NOMO-1 (cell line): ENCODE results near the gene EPO.

Source experiments
- DNase-seq, 2 experiments: peaks; one replicate each; lab custom pipeline; 2025; ENCODE audit not compliant: unreplicated experiment in 2 of 2; lab: John Stamatoyannopoulos, UW

The EPO gene

GRCh38 chr7:100720279-100720670, at the start of gene EPO:
Gene EPO, plus strand, starts transcription at chr7:100720468. Its CDS starts 513 bp downstream, at chr7:100720981.
- no peak for DNase-seq

- no peak for DNase-seq
Observed at GRCh38 chr7:100671353-100672327, 48.6 kb upstream of the EPO start.

GRCh38 chr7:100673302-100673941, 46.8 kb upstream of the EPO start, which contains the start of gene GNB2:
Gene GNB2, plus strand, starts transcription at chr7:100673740. Its CDS starts 2,526 bp downstream, at chr7:100676266.
- peak; percentile 97 to 99 for DNase-seq

- peak in 1 of 2 experiments; percentile 59 for DNase-seq
Observed at GRCh38 chr7:100673942-100674410, 46.3 kb upstream of the EPO start.

- peak; percentile 38 to 57 for DNase-seq
Observed at GRCh38 chr7:100674411-100675104, 45.7 kb upstream of the EPO start.

- no peak for DNase-seq
Observed at GRCh38 chr7:100675105-100675451, 45.2 kb upstream of the EPO start.

GRCh38 chr7:100675581-100676350, 44.5 kb upstream of the EPO start:
- peak; percentile 65 to 80 for DNase-seq

- no peak for DNase-seq
Observed at GRCh38 chr7:100676501-100677306, 43.6 kb upstream of the EPO start.

GRCh38 chr7:100677308-100678267, 42.7 kb upstream of the EPO start:
- no peak for DNase-seq

GRCh38 chr7:100678291-100678984, 41.8 kb upstream of the EPO start:
- no peak for DNase-seq

- no peak for DNase-seq
Observed at GRCh38 chr7:100679129-100679926, 40.9 kb upstream of the EPO start.

GRCh38 chr7:100679927-100680575, 40.2 kb upstream of the EPO start:
- DNase-seq, result no peak

- no peak for DNase-seq
Observed at GRCh38 chr7:100680576-100681271, 39.5 kb upstream of the EPO start.

- no peak for DNase-seq
Observed at GRCh38 chr7:100681491-100682227, 38.6 kb upstream of the EPO start.

- no peak for DNase-seq
Observed at GRCh38 chr7:100682228-100682741, 38.0 kb upstream of the EPO start.
